IPS-18c (cell line): ENCODE results near the gene PANK4.
"Not testable (repeated sequence)": the region's sequence is repeated elsewhere in the genome, so short reads cannot be mapped to it uniquely, and the experiment has no call there.

Experiments used
- H3K4me3 ChIP-seq: 2 replicates; pipeline ENCODE4 v1.7.0; 2013; ENCODE audit warnings: low read depth, mild to moderate bottlenecking, low read length, moderate library complexity; ENCODE audit not compliant: insufficient read depth
- H3K9me3 ChIP-seq: one replicate; pipeline ENCODE4 v1.6.1; 2013; ENCODE audit warnings: mild to moderate bottlenecking, low read length, moderate library complexity; ENCODE audit not compliant: control insufficient read depth, insufficient read depth

PANK4 gene

GRCh38 chr1:2468041-2468472 is 58.3 kb downstream of the PANK4 start:
- Histone ChIP-seq H3K4me3 (no peak overlapping the region), H3K9me3 (peaks cover 3% of the 10 kb centered on the region)

- peak overlapping the region; percentile 40; the same call in 1 of the 2 replicates for H3K4me3 ChIP-seq
- peaks cover 3% of the 10 kb centered on the region for H3K9me3 ChIP-seq
Observed at GRCh38 chr1:2466958-2467554, 59.3 kb downstream of the PANK4 start.

- H3K4me3 ChIP-seq = no peak overlapping the region
- H3K9me3 ChIP-seq = peaks cover 5% of the 10 kb centered on the region
Observed at GRCh38 chr1:2466270-2466665, 60.1 kb downstream of the PANK4 start.

- H3K9me3 ChIP-seq = peaks cover 5% of the 10 kb centered on the region
- no peak overlapping the region for H3K4me3 ChIP-seq
Observed at GRCh38 chr1:2465371-2466269, 60.8 kb downstream of the PANK4 start.

- H3K9me3 ChIP-seq = peaks cover 2% of the 10 kb centered on the region
- no peak overlapping the region for H3K4me3 ChIP-seq
Observed at GRCh38 chr1:2463396-2463795, 63.0 kb downstream of the PANK4 start.

- Histone ChIP-seq H3K4me3 (no peak overlapping the region), H3K9me3 (peaks cover 2% of the 10 kb centered on the region)
Observed at GRCh38 chr1:2462819-2463218, 63.6 kb downstream of the PANK4 start.

GRCh38 chr1:2460996-2461751 is 65.2 kb downstream of the PANK4 start:
- Histone ChIP-seq H3K9me3 (peaks cover 2% of the 10 kb centered on the region), H3K4me3 (no peak overlapping the region)

- H3K4me3 ChIP-seq = no peak overlapping the region
- peaks cover 2% of the 10 kb centered on the region for H3K9me3 ChIP-seq
Observed at GRCh38 chr1:2460203-2460602, 66.2 kb downstream of the PANK4 start.

GRCh38 chr1:2459757-2460156 is 66.6 kb downstream of the PANK4 start:
- no peak overlapping the region for H3K4me3 ChIP-seq
- peaks cover 2% of the 10 kb centered on the region for H3K9me3 ChIP-seq

GRCh38 chr1:2459102-2459753 is 67.2 kb downstream of the PANK4 start:
- not testable (repeated sequence) for H3K4me3 ChIP-seq, H3K9me3 ChIP-seq

- Histone ChIP-seq H3K4me3 (no peak overlapping the region), H3K9me3 (peaks cover 2% of the 10 kb centered on the region)
Observed at GRCh38 chr1:2458687-2459086, 67.7 kb downstream of the PANK4 start.
